Right renal pelvis (tissue), 4 donors: Measurements from ENCODE around the gene SCRN1. TPM values are rescaled to one million over a fixed set of nuclear protein-coding genes. Genes with fewer than 3 reads are reported as not detected.
A peak's percentile ranks its signal among the peaks of the same experiment; 100 is the strongest.

Experiments
- DNase-seq, 4 donors: peaks; one replicate each; pipeline ENCODE4 v3.0.0-alpha.2; 2013; ENCODE audit warnings: low read depth in 4 of 4, low spot score in 3 of 4, missing footprints in 1 of 4
- polyA plus RNA-seq, 4 donors: library from polyadenylated mRNA; unstranded; fragments of 120-200 nt; gene quantifications; one replicate each; pipeline ENCODE4 v1.2.1, GENCODE V29; 2013; ENCODE audit not compliant: insufficient read length in 4 of 4

SCRN1 gene
- polyA plus RNA-seq, 4 donors, result 60.7 to 71.0 (median 67.1) TPM

GRCh38 chr7:29935111-29935510 lies 54.5 kb downstream of the SCRN1 start:
- DNase-seq, result no peak

DNA sequence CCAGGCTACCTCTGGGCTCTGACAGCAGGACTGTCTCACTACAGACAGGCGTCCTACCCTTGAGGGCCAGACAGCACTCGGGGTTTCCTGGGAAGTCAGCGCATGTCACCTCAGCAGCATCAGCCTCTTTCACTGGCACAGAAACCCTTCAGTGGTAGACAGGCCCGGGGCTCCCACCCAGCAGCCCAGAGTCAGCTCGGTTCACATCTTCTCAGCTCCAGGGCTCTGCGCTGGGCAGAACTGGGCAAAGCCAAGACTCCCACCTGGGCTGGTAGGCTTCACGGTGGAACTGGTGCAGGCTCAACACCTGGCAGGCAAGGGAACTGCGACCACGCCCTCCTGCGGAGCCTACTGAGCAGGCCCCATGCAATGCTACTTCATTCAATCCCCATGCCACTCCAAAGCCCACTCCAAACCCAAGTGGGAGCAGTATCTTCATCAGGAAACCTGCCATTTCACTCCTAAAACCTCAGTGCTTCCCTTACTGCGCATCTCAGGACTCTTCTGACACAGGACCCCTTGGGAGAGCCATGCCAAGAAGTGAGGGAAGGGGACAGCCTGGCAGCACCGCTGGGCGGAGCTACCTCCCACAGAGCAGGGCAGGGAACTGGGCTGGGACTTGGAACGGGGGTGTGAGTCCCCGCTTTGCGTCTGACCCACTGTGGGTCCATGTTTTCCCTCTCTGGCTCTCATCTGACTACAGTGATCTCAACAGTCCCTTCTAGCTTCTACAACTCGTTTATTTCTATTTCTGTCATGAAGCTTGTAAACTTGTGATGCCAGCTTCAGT lies 60.4 kb downstream of the SCRN1 start:
- no peak for DNase-seq

DNA sequence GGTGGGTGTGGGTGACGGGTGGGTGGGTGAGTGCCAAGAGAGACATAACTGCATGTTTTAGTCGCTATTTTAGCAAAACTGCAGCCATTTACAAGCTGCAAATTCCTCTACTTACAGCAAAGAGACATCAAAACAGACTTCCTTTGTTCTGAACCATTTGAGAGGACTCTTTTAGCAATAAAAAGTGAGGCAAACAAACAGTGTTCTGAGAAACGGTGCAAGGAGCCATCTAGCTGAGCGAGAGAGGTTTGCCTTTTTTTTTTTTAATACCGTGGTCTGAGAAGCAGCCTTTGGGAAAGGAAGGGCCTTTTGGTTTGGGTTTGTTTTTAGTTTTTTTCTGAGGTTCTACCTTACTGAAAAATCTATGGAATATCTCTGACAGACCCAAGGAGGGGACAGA lies 62.9 kb downstream of the SCRN1 start:
- DNase-seq, result no peak

- DNase-seq, result no peak
Observed at GRCh38 chr7:29926216-29926615, 63.4 kb downstream of the SCRN1 start.

DNA sequence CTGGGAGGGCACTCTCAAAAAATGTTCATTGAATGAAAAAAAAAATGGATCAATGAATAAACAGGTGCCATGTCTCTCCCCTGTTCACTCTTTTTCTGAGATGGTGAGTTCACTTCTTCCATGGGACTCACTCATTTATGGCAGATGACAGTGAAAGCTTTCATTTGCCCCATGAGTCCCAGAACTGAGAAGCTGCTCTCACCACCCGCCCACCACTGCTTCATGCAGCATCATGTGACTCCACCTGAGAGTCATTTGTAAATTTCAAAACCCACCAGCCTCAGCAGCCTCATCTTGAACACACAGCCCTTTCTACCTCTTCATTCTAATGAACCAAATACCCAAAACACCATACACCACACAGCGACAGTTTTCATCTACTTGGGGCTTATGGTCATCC lies 64.9 kb downstream of the SCRN1 start:
- no peak for DNase-seq

DNA sequence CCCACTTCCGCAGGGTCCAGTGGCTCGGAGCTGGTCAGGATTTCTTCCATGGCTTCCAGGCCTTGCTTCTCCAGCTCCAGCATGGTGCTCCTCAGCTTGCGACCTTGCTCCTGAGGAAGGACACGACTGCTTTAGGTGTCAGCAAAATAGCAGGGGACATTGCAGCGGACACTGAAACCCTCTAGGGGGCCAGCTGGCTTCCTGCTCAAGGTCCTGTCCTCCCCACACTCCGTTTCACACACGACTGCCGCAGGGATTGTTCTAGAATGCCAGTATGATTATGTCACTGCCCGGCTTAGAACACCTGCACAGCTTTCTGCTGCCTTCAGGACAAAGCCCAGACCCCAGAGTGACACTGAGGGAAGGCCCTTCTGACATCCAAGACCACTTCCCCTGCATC lies 65.6 kb downstream of the SCRN1 start:
- no peak for DNase-seq

- no peak for DNase-seq
Observed at GRCh38 chr7:29922921-29923700, 66.5 kb downstream of the SCRN1 start.

- peak in 2 of 4 donors; percentile 22 to 42 for DNase-seq
Observed at GRCh38 chr7:29921404-29922010, 68.1 kb downstream of the SCRN1 start.

DNA sequence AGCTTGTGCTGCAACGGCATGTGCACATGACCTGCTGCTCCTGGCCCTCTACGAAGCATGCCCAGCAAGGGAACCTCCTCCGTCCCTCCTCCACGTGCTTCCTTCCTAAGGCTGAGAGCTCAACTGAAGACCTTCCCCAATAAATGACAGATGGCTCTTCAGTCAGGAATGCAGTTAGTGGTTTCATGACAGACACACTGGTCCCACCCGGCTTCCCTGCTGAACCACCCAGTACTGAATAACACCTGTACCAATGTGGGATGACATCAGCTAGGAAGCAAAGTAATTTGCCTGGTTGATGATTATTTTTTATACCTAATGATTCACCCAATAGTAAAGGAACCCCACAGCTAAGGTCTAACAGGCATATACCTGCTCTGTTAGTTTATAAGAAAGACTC lies 69.1 kb downstream of the SCRN1 start:
- no peak for DNase-seq

GRCh38 chr7:29919790-29920189 lies 69.8 kb downstream of the SCRN1 start:
- DNase-seq, result no peak

GRCh38 chr7:29918850-29919249 lies 70.8 kb downstream of the SCRN1 start:
- DNase-seq, result no peak

DNA sequence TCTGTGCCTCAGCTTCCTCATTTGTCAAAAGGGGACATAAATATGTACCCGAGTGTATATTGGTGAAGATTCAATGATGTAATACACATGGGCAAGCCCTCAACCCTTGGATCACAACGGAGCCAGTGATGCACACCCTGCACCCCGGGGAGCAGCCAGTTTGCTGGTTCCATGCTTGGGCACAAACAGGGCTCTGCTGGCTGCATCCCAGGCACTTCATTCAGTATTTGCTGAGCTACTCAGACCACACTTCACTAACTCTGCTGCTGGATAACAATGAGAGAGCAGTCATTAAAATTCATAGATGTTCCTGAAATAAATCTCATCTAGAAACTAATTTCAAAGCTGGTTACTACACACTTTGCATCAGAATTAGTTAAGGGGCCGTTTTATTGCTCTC lies 72.0 kb downstream of the SCRN1 start:
- no peak for DNase-seq

DNA sequence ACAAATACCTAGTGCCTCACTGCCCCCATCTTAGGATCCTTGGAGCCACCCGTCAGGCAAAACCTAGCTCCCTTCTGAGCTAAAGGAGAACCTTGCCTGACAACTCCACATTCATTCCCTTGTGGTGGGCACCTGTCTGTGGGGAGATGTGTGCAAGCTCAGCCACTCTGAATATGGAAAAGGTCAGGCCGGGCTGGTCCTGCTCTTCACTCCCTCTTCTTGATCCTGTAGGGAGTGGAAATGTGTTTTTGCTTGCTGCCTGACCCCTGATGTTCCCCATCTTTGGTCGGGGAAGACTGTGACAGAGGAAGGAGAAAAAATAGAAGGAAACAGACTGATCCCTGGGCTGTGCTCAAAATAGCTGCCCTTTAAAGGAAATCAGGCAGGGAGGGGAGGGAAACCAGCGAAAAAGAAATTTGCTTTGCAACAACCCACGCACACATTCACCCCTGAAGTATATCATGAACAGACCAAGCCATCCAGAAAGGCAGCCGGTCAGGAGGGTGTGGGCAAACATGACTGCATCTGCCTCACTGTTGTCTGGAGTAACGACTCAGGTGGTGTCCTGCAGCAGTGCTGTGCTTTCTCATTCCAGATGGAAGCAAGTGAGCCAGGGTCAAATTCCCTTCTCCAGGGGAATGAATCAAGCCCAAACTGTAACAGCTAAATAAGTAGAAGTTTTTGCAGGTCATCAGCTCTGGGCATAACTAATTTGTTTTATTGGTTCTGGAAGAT lies 74.0 kb downstream of the SCRN1 start:
- peak in 2 of 4 donors; percentile 17 to 28 for DNase-seq

- DNase-seq, result no peak
Observed at GRCh38 chr7:29914180-29914579, 75.4 kb downstream of the SCRN1 start.

DNA sequence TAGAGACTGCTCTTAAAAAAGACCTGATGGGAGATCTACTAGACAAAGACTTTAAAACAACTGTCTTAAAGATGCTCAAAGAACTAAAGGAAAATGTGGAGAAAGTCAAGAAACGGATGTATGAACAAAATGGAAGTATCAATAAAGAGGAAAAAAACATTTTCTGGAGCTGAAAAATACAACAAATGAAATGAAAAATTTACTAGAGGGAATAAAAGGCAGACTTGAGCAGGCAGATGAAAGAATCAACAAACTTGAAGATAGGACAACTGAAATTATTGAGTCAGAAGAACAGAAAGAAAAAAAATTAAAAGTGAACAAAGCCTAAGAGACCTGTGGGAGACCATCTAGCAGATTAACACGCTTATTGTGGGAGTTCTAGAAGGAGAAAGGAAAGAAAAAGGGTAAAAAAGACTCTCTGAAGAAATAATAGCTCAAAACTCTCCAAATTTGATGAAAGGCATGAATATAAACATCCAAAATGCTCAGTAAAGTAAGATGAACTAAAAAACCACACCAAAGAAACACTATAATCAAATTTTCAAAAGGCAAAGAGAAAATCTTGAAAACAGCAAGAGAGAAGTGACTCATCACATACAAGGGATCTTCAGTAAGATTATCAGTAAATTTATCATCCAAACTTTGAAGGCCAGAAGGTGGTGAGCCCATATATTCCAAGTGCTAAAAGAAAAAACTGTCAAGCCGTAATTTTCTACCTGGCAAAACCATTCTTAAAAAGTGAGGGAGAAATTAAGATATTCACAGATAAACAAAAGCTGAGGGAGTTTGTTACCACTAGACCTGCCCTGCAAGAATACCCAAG lies 83.2 kb downstream of the SCRN1 start:
- no peak for DNase-seq

- no peak for DNase-seq
Observed at GRCh38 chr7:29900745-29901144, 88.9 kb downstream of the SCRN1 start.

DNA sequence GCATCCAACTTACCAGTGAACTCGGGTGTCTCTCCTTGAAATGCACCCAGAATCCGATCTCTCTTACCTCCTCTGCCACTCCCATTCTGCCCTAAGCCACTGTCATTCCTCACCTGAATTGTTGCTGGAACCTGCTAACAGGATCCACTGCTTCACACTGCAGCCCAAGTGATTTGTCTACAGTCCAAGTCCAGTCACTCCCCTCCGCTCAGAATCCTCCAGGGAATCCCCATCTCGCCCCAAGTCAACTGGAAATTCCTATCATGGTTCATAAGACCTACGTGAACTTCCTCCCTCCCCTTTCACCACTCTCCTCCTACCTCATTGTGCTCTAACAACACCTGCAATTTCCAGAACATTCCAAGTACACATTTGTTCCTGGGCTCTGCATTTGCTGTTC lies 91.3 kb downstream of the SCRN1 start:
- no peak for DNase-seq

- no peak for DNase-seq
Observed at GRCh38 chr7:29896685-29897411, 92.8 kb downstream of the SCRN1 start.

DNA sequence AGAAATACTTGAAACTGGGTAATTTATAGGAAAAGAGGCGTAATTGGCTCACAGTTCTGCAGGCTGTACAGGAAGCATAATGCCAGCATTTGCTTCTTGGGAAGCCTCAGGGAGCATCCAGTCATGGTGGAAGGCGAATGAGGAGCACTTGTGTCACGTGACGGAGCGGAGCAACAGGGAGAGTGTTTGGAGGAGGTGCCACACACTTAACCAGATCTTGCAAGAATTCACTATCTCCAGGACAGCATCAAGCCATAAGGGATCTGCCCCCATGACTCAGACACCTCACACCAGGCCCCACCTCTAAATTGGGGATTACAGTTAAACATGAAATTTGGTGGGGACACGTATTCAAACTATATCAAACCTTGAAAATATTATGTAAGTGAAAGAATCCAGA lies 94.0 kb downstream of the SCRN1 start:
- DNase-seq, result no peak
